HEK293 (cell line): Measurements from ENCODE around the gene HIP1.
"Not testable (repeated sequence)": the region's sequence is repeated elsewhere in the genome, so short reads cannot be mapped to it uniquely, and the experiment has no call there.

Experiments
- CTCF ChIA-PET: fragments of 350-600 bp; formaldehyde crosslinking; extraction: SDS; loops from one replicate; lab custom pipeline; 2021; ENCODE audit warnings: antibody characterized with exemption; lab: Yijun Ruan, JAX
- POLR2A ChIA-PET: fragments of 300-600 bp; formaldehyde crosslinking; extraction: SDS; loops from one replicate; lab custom pipeline; 2020; ENCODE audit warnings: antibody characterized with exemption, inconsistent platforms; lab: Yijun Ruan, JAX
- H3K27ac ChIP-seq: fragments of 200-500 bp; sonication (Bioruptor generic); 2 replicates; pipeline ENCODE4 v1.5.1; 2014; ENCODE audit warnings: low read depth, low read length, control low read depth, inconsistent platforms; ENCODE audit errors: extremely low read depth
- H3K36me3 ChIP-seq, 2 experiments: fragments of 200-500 bp in 1 of 2; sonication (Bioruptor generic) in 1 of 2; 1 replicate in 1 of 2; 2 replicates in 1 of 2; pipeline ENCODE4 v1.5.1; 2014 to 2017; ENCODE audit warnings: inconsistent platforms in 2 of 2, low read length in 2 of 2; ENCODE audit not compliant: control insufficient read depth in 2 of 2, insufficient read depth in 1 of 2
- H3K4me1 ChIP-seq: fragments of 200-500 bp; sonication (Bioruptor generic); 2 replicates; pipeline ENCODE4 v1.5.1; 2014; ENCODE audit warnings: mild to moderate bottlenecking, low read length, inconsistent platforms; ENCODE audit not compliant: control insufficient read depth, insufficient read depth
- H3K4me3 ChIP-seq: 2 replicates; pipeline ENCODE4 v1.5.1; 2011; ENCODE audit warnings: low read depth, mild to moderate bottlenecking, control low read depth, low read length, moderate library complexity
- H3K9me3 ChIP-seq: fragments of 200-500 bp; sonication (Bioruptor generic); 2 replicates; pipeline ENCODE4 v1.5.1; 2014; ENCODE audit warnings: low read depth, low read length, inconsistent platforms; ENCODE audit not compliant: control insufficient read depth, insufficient read depth
- HOXA7 ChIP-seq: sonication (generic); formaldehyde crosslinking; IDR thresholded peaks from 2 replicates; pipeline ENCODE4 v1.8.1; 2022; ENCODE audit warnings: missing genetic modification reagents, borderline replicate concordance
- HOXC10 ChIP-seq: sonication (generic); formaldehyde crosslinking; IDR thresholded peaks from 2 replicates; pipeline ENCODE4 v1.8.1; 2023; ENCODE audit warnings: mild to moderate bottlenecking, missing genetic modification reagents
- ZBTB17 ChIP-seq: fragments of 450-650 bp; formaldehyde crosslinking; IDR thresholded peaks from 2 replicates; pipeline ENCODE4 v1.5.1; 2016; ENCODE audit warnings: missing biosample characterization, missing genetic modification characterization
- ZFHX2 ChIP-seq: fragments of 450-650 bp; formaldehyde crosslinking; conservative IDR thresholded peaks from 2 replicates; pipeline ENCODE4 v1.5.1; 2016; ENCODE audit warnings: missing biosample characterization, missing genetic modification characterization
- ZNF121 ChIP-seq: fragments of 450-650 bp; formaldehyde crosslinking; IDR thresholded peaks from 2 replicates; pipeline ENCODE4 v1.5.1; 2016; ENCODE audit warnings: missing biosample characterization, missing genetic modification characterization
- ZNF133 ChIP-seq: fragments of 450-650 bp; formaldehyde crosslinking; IDR thresholded peaks from 2 replicates; pipeline ENCODE4 v1.5.1; 2016; ENCODE audit warnings: missing biosample characterization, missing genetic modification characterization
- ZNF148 ChIP-seq: fragments of 450-650 bp; formaldehyde crosslinking; IDR thresholded peaks from 2 replicates; pipeline ENCODE4 v1.5.0; 2017; ENCODE audit warnings: missing biosample characterization, missing genetic modification characterization, borderline replicate concordance
- ZNF19 ChIP-seq: fragments of 450-650 bp; formaldehyde crosslinking; IDR thresholded peaks from 2 replicates; pipeline ENCODE4; 2016; ENCODE audit warnings: missing biosample characterization, missing genetic modification characterization, low read depth
- ZNF280C ChIP-seq: fragments of 450-650 bp; formaldehyde crosslinking; IDR thresholded peaks from 2 replicates; pipeline ENCODE4 v1.5.1; 2016; ENCODE audit warnings: missing biosample characterization, missing genetic modification characterization
- ZNF510 ChIP-seq: fragments of 450-650 bp; formaldehyde crosslinking; IDR thresholded peaks from 2 replicates; pipeline ENCODE4 v1.5.1; 2018; ENCODE audit warnings: mild to moderate bottlenecking, missing genetic modification characterization, missing biosample characterization; ENCODE audit not compliant: insufficient replicate concordance
- ZNF513 ChIP-seq: fragments of 450-650 bp; IDR thresholded peaks from 2 replicates; pipeline ENCODE4 v1.5.1; 2018; ENCODE audit warnings: missing biosample characterization, missing genetic modification characterization
- ZNF654 ChIP-seq: fragments of 450-650 bp; formaldehyde crosslinking; IDR thresholded peaks from 2 replicates; pipeline ENCODE4 v1.5.1; 2016; ENCODE audit warnings: low read depth, missing biosample characterization, missing genetic modification characterization
- ZNF747 ChIP-seq: fragments of 450-650 bp; formaldehyde crosslinking; IDR thresholded peaks from 2 replicates; pipeline ENCODE4 v1.5.1; 2016; ENCODE audit warnings: missing biosample characterization, missing genetic modification characterization

The HIP1 gene

GRCh38 chr7:75718390-75719031 lies 20.2 kb downstream of the HIP1 start:
- Histone ChIP-seq H3K4me1 (no peaks in the 10 kb centered on the region), H3K9me3 (no peaks in the 10 kb centered on the region), H3K27ac (no peak overlapping the region), H3K4me3 (no peak overlapping the region), H3K36me3 (no peaks in the 10 kb centered on the region)
- TF ChIP-seq HOXA7 (CRISPR knock-in tag) (no peak), HOXC10 (no peak), ZNF121 (tag by site-specific recombination) (no peak), ZBTB17 (tag by site-specific recombination) (peak; percentile 60), ZNF654 (tag by site-specific recombination) (no peak), ZNF19 (no peak), ZNF510 (tag by site-specific recombination) (no peak)
- ChIA-PET POLR2A (interaction anchor here (0.5 kb wide), 1 partner anchor 99 kb away, joined by 4 read pairs; no protein-coding TSS in a partner anchor), CTCF (no interaction called here)

DNA sequence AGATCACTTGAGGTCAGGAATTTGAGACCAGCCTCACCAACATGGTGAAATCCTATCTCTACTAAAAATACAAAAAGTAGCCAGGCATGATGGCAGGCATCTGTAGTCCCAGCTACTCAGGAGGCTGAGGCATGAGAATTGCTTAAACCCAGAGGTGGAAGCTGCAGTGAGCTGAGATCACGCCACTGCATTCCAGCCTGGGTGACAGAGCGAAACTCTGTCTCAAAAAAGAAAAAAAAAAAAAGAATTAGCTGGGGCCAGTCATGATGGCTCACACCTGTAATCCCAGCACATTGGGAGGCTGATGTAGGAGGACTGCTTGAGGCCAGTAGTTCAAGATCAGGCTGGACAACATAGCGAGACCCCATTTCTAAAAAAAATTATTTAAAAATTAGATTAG lies 21.0 kb downstream of the HIP1 start:
- H3K4me1 ChIP-seq, H3K36me3 ChIP-seq, H3K27ac ChIP-seq, H3K4me3 ChIP-seq, H3K9me3 ChIP-seq, CTCF ChIA-PET, POLR2A ChIA-PET: not testable (repeated sequence)

DNA sequence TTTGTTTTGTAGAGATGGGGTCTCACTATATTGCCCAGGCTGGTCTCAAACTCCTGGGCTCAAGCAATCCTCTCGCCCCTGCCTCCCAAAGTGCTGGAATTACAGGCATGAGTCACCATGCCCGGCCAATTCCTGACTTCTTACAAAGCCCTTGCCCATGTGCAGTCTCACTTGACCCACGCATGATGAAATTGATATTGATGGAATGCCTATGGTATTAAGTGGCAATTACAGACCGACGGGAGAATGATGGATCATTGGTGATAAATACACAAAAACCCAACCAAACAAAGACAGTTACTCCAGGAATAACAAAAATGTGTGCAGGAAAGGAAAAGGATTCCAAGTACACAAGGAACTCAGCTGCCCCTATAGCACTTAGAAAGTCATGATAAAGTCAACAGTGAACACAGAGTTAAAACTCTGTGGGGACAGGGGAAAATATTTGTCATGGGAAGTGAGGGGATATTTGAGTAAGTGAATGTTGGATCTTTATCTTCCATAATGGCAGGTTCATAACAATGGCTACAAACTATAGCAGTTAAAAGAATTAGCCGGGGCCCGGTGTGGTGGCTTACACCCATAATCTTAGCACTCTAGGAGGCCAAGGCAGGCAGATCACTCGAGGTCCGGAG lies 21.6 kb downstream of the HIP1 start:
- no peak overlapping the region for H3K27ac ChIP-seq
- no peaks in the 10 kb centered on the region for H3K4me1 ChIP-seq
- no peaks in the 10 kb centered on the region for H3K9me3 ChIP-seq
- H3K36me3 ChIP-seq = no peaks in the 10 kb centered on the region
- no peak for TF ChIP-seq ZNF747 (tag by site-specific recombination)
- no peak for TF ChIP-seq ZNF133 (tag by site-specific recombination)
- TF ChIP-seq ZNF280C (tag by site-specific recombination) = no peak
- TF ChIP-seq ZNF121 (tag by site-specific recombination) = 0 out of 2 replicates have a peak, but pooled peaks have one; percentile 25
- no peak for TF ChIP-seq ZNF148 (tag by site-specific recombination)
- ChIA-PET CTCF (interaction anchor here (0.7 to 1.1 kb wide), 2 partner anchors 25 to 114 kb away, joined by 3 to 5 read pairs; no protein-coding TSS in a partner anchor), POLR2A (no interaction called here)
- H3K4me3 ChIP-seq = no peak overlapping the region

GRCh38 chr7:75715864-75716263 lies 22.9 kb downstream of the HIP1 start:
- POLR2A ChIA-PET = interaction anchor here (0.7 to 0.9 kb wide), 2 partner anchors 20 to 23 kb away, joined by 3 read pairs; no protein-coding TSS in a partner anchor

More at GRCh38 chr7:75715864-75716263, 22.9 kb downstream of the HIP1 start:
- no peak overlapping the region for H3K4me3 ChIP-seq
- CTCF ChIA-PET = interaction anchor here (0.6 to 1.1 kb wide), 2 partner anchors 75 to 115 kb away, joined by 3 to 5 read pairs; no protein-coding TSS in a partner anchor
- no peak overlapping the region for H3K27ac ChIP-seq
- H3K9me3 ChIP-seq = no peaks in the 10 kb centered on the region
- no peaks in the 10 kb centered on the region for H3K36me3 ChIP-seq
- no peaks in the 10 kb centered on the region for H3K4me1 ChIP-seq
- TF ChIP-seq ZNF513 (tag by site-specific recombination) = no peak
- TF ChIP-seq ZFHX2 (tag by site-specific recombination) = 0 out of 2 replicates have a peak, but pooled peaks have one; percentile 17
- TF ChIP-seq, all 188 proteins: peak for 1
